Caco-2 (cell line): ENCODE results near the gene SLC35F1. TPM values are rescaled to one million over a fixed set of nuclear protein-coding genes. Genes with fewer than 3 reads are reported as not detected.

Experiments used
- BruUV-seq: library from RNA; stranded (reverse); fragments of 400-500 nt; replicated peaks from 2 replicates; lab custom pipeline; 2021; lab: Mats Ljungman, UMichigan
- CTCF ChIA-PET: fragments of 300-600 bp; sonication (Branson Sonifier 250); formaldehyde crosslinking; loops from one replicate; lab custom pipeline; 2022; ENCODE audit warnings: antibody characterized with exemption; lab: Charles Lee
- POLR2A ChIA-PET: fragments of 300-600 bp; sonication (Branson Sonifier 250); formaldehyde crosslinking; loops from one replicate; lab custom pipeline; 2022; ENCODE audit warnings: antibody characterized with exemption; lab: Charles Lee
- DNase-seq, 2 experiments: peaks; one replicate each; pipeline versions ENCODE4 v3.0.0 to v3.0.0-alpha.2; 2020 to 2022
- H3K27me3 ChIP-seq: replicated peaks from 2 replicates; pipeline ENCODE4 v1.6.0; 2011; ENCODE audit warnings: low read length; ENCODE audit not compliant: control insufficient read depth, insufficient read depth
- H3K36me3 ChIP-seq: 2 replicates; pipeline ENCODE4 v1.5.1; 2011; ENCODE audit warnings: low read length; ENCODE audit not compliant: control insufficient read depth, insufficient read depth
- H3K4me1 ChIP-seq: fragments of 250-450 bp; sonication (Bioruptor Pico); 2 replicates; pipeline ENCODE4 v1.5.1; 2020; ENCODE audit warnings: mild to moderate bottlenecking
- H3K4me3 ChIP-seq: 2 replicates; pipeline ENCODE4 v1.5.1; 2011; ENCODE audit warnings: low read depth, mild to moderate bottlenecking, control low read depth, low read length
- H3K9me3 ChIP-seq: fragments of 250-450 bp; sonication (Bioruptor Pico); 2 replicates; pipeline ENCODE4 v1.5.1; 2020; ENCODE audit warnings: mild to moderate bottlenecking, moderate library complexity
- H3K27ac Mint-ChIP-seq: one replicate; pipeline ENCODE4 v1.8.0; 2022; ENCODE audit warnings: mixed read lengths; ENCODE audit not compliant: unreplicated experiment
- H3K27me3 Mint-ChIP-seq: one replicate; pipeline ENCODE4 v1.8.0; 2022; ENCODE audit warnings: mixed read lengths; ENCODE audit not compliant: insufficient read depth, unreplicated experiment
- H3K36me3 Mint-ChIP-seq: one replicate; pipeline ENCODE4 v1.8.0; 2022; ENCODE audit warnings: mild to moderate bottlenecking, mixed read lengths; ENCODE audit not compliant: insufficient read depth, unreplicated experiment
- H3K4me1 Mint-ChIP-seq: one replicate; pipeline ENCODE4 v1.8.0; 2022; ENCODE audit warnings: low read depth, mixed read lengths; ENCODE audit not compliant: unreplicated experiment
- H3K4me3 Mint-ChIP-seq: one replicate; pipeline ENCODE4 v1.8.0; 2022; ENCODE audit warnings: mild to moderate bottlenecking, moderate library complexity, mixed read lengths; ENCODE audit not compliant: unreplicated experiment
- H3K9me3 Mint-ChIP-seq: one replicate; pipeline ENCODE4 v1.8.0; 2022; ENCODE audit warnings: mixed read lengths; ENCODE audit not compliant: unreplicated experiment
- CTCF ChIP-seq, 2 experiments: fragments of 200-600 bp in 1 of 2; IDR thresholded peaks; 1 replicate in 1 of 2; 2 replicates in 1 of 2; pipeline versions ENCODE4 v1.5.1 to v1.8.0; 2011 to 2022; ENCODE audit warnings: antibody characterized with exemption in 1 of 2, control low read depth in 1 of 2, inconsistent platforms in 1 of 2, low read depth in 1 of 2, low read length in 1 of 2, mild to moderate bottlenecking in 1 of 2, moderate library complexity in 1 of 2; ENCODE audit not compliant: insufficient read depth in 1 of 2, severe bottlenecking in 1 of 2, unreplicated experiment in 1 of 2
- intact Hi-C: fragments of 100-400 bp; cut with micrococcal nuclease; formaldehyde crosslinking; loops from one replicate; pipeline ENCODE4 v1.10.0; 2022; ENCODE audit not compliant: unreplicated experiment
- total RNA-seq: library from RNA; stranded (reverse); gene quantifications from 2 replicates; pipeline ENCODE4 v1.2.3, GENCODE V29; 2022

Gene SLC35F1
- total RNA-seq, 1 experiment from 2014 or later = not detected

GRCh38 chr6:117971637-117972036 lies 64.6 kb downstream of the SLC35F1 start:
- CTCF ChIA-PET = no interaction called here
- TF ChIP-seq CTCF (IDR thresholded peaks at IDR 0.05; ENCODE audit: insufficient read depth in 1 of 2, low read depth in 1 of 2, low read length in 1 of 2, severe bottlenecking in 1 of 2, unreplicated experiment in 1 of 2) = no peak

GRCh38 chr6:117974914-117975627 lies 68.0 kb downstream of the SLC35F1 start:
- Mint-ChIP-seq H3K4me3 (no peak overlapping the region), H3K27ac (no peak overlapping the region), H3K9me3 (peaks cover 11% of the 10 kb centered on the region), H3K27me3 (no peaks in the 10 kb centered on the region), H3K4me1 (no peaks in the 10 kb centered on the region), H3K36me3 (no peaks in the 10 kb centered on the region)
- ChIA-PET POLR2A (no interaction called here), CTCF (no interaction called here)
- H3K27me3 ChIP-seq = no peaks in the 10 kb centered on the region
- no peaks in the 10 kb centered on the region for H3K36me3 ChIP-seq
- H3K4me1 ChIP-seq = no peaks in the 10 kb centered on the region
- intact Hi-C loops = no loop called here
- DNase-seq = no peak
- BruUV-seq = no TSS peak
- no peak overlapping the region for H3K4me3 ChIP-seq
- H3K9me3 ChIP-seq = no peaks in the 10 kb centered on the region
- no peak for TF ChIP-seq CTCF (IDR thresholded peaks at IDR 0.05; ENCODE audit: insufficient read depth in 1 of 2, low read depth in 1 of 2, low read length in 1 of 2, severe bottlenecking in 1 of 2, unreplicated experiment in 1 of 2)

More at GRCh38 chr6:117971637-117972036, 64.6 kb downstream of the SLC35F1 start:
- POLR2A ChIA-PET = no interaction called here
- intact Hi-C loops = no loop called here
- no peak overlapping the region for H3K27ac Mint-ChIP-seq
- BruUV-seq = no TSS peak
- Histone ChIP-seq H3K4me3 (no peak overlapping the region), H3K4me1 (no peaks in the 10 kb centered on the region), H3K27me3 (no peaks in the 10 kb centered on the region), H3K9me3 (no peaks in the 10 kb centered on the region), H3K36me3 (no peaks in the 10 kb centered on the region)
- no peaks in the 10 kb centered on the region for H3K36me3 Mint-ChIP-seq
- H3K4me1 Mint-ChIP-seq = no peaks in the 10 kb centered on the region
- H3K27me3 Mint-ChIP-seq = no peaks in the 10 kb centered on the region
- DNase-seq = no peak
- H3K9me3 Mint-ChIP-seq = peaks cover 15% of the 10 kb centered on the region
- H3K4me3 Mint-ChIP-seq = no peak overlapping the region

- Histone ChIP-seq H3K27me3 (no peaks in the 10 kb centered on the region), H3K9me3 (no peaks in the 10 kb centered on the region), H3K4me3 (no peak overlapping the region), H3K4me1 (no peaks in the 10 kb centered on the region), H3K36me3 (no peaks in the 10 kb centered on the region)
- intact Hi-C loops = loop anchor here (1.0 to 2.0 kb wide), 4 partner anchors 288 to 604 kb away; no protein-coding TSS in a partner anchor
- Mint-ChIP-seq H3K9me3 (peaks cover 11% of the 10 kb centered on the region), H3K4me3 (no peak overlapping the region), H3K4me1 (no peaks in the 10 kb centered on the region), H3K27me3 (no peaks in the 10 kb centered on the region), H3K36me3 (no peaks in the 10 kb centered on the region), H3K27ac (no peak overlapping the region)
- BruUV-seq = no TSS peak
- TF ChIP-seq CTCF (IDR thresholded peaks at IDR 0.05; ENCODE audit: insufficient read depth in 1 of 2, low read depth in 1 of 2, low read length in 1 of 2, severe bottlenecking in 1 of 2, unreplicated experiment in 1 of 2) = peak in 1 of 2 experiments; percentile 67
- DNase-seq = peak in 1 of 2 experiments; percentile 53
- ChIA-PET CTCF (interaction anchor here (0.6 kb wide), 1 partner anchor 694 kb away, joined by 3 read pairs; no protein-coding TSS in a partner anchor), POLR2A (no interaction called here)
These were observed 69.1 kb downstream of the SLC35F1 start for GRCh38 chr6:117976030-117976651.
